Measurements from ENCODE around the gene MED22.

DNA sequence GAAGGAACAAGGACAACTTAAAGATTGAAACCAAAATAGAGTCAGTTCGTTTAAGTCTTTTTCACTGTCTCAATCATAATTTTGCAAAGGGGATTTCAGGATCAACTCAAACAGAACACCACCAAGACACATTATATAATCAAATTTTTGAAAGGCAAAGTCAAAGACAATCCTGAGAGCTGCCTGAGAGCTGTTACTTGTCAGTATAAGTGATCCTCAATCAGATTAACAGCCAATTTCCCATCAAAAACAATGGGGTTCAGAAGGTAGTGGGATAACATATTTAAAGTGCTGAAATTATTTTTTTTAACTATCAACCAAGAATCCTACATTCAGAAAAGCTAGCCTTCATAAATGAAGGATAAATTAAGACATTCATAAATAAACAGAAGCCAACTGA is 53.7 kb downstream of the MED22 start:
- no peak for TF ChIP-seq POLR2AphosphoS5 (IDR thresholded peaks at IDR 0.05; ENCODE audit: low read depth, low read length)
- no peak for TF ChIP-seq ZFX (IDR thresholded peaks at IDR 0.05)
- TF ChIP-seq EZH2 (IDR thresholded peaks at IDR 0.05): no peak
- no peak for TF ChIP-seq CTCF (IDR thresholded peaks at IDR 0.05 in 2 of 3, conservative IDR thresholded peaks at IDR 0.05 in 1 of 3; ENCODE audit: borderline replicate concordance in 1 of 3, insufficient read depth in 1 of 3, low read depth in 2 of 3, low read length in 2 of 3)
- TF ChIP-seq EZH2phosphoT487 (IDR thresholded peaks at IDR 0.05; ENCODE audit: borderline replicate concordance): no peak
- no peak for TF ChIP-seq POLR2A (IDR thresholded peaks at IDR 0.05; ENCODE audit: borderline replicate concordance, extremely low read depth, insufficient read depth, insufficient read length)
- TF ChIP-seq, protein P1, sequence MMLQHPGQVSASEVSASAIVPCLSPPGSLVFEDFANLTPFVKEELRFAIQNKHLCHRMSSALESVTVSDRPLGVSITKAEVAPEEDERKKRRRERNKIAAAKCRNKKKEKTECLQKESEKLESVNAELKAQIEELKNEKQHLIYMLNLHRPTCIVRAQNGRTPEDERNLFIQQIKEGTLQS (IDR thresholded peaks at IDR 0.05): no peak
- TF ChIP-seq, protein P2, sequence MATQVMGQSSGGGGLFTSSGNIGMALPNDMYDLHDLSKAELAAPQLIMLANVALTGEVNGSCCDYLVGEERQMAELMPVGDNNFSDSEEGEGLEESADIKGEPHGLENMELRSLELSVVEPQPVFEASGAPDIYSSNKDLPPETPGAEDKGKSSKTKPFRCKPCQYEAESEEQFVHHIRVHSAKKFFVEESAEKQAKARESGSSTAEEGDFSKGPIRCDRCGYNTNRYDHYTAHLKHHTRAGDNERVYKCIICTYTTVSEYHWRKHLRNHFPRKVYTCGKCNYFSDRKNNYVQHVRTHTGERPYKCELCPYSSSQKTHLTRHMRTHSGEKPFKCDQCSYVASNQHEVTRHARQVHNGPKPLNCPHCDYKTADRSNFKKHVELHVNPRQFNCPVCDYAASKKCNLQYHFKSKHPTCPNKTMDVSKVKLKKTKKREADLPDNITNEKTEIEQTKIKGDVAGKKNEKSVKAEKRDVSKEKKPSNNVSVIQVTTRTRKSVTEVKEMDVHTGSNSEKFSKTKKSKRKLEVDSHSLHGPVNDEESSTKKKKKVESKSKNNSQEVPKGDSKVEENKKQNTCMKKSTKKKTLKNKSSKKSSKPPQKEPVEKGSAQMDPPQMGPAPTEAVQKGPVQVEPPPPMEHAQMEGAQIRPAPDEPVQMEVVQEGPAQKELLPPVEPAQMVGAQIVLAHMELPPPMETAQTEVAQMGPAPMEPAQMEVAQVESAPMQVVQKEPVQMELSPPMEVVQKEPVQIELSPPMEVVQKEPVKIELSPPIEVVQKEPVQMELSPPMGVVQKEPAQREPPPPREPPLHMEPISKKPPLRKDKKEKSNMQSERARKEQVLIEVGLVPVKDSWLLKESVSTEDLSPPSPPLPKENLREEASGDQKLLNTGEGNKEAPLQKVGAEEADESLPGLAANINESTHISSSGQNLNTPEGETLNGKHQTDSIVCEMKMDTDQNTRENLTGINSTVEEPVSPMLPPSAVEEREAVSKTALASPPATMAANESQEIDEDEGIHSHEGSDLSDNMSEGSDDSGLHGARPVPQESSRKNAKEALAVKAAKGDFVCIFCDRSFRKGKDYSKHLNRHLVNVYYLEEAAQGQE (IDR thresholded peaks at IDR 0.05; ENCODE audit: low read depth): no peak
- no peak for TF ChIP-seq FOSL1 (IDR thresholded peaks at IDR 0.05; ENCODE audit: low read depth)
- no peak for TF ChIP-seq JUND (IDR thresholded peaks at IDR 0.05)
- no peak for TF ChIP-seq MAX (IDR thresholded peaks at IDR 0.05)
- TF ChIP-seq SRF (IDR thresholded peaks at IDR 0.05; ENCODE audit: low read depth): no peak
- no peak for TF ChIP-seq TCF7L2 (IDR thresholded peaks at IDR 0.05; ENCODE audit: borderline replicate concordance, extremely low read depth, insufficient read depth, insufficient read length)
